Activated CD8-positive, alpha-beta memory T cell treated with anti-CD3 and anti-CD28 coated beads for 48 hours (primary cell): ENCODE measurements around the gene HOXC11.

Experiments
- DNase-seq, 3 experiments: peaks; one replicate each; pipeline ENCODE4 v3.0.0-alpha.2; 2020; ENCODE audit warnings: low read depth in 2 of 3, low spot score in 2 of 3

Gene HOXC11

GRCh38 chr12:53972722-53973235, at the start of gene HOXC11:
TSS of gene HOXC11 (plus strand) at chr12:53973126. CDS start at chr12:53973242, 116 bp downstream.
- DNase-seq = no peak

- DNase-seq = no peak
Measured at GRCh38 chr12:53924521-53925405, 48.2 kb upstream of the HOXC11 start.

GRCh38 chr12:53927220-53928029, 45.5 kb upstream of the HOXC11 start:
- no peak for DNase-seq

GRCh38 chr12:53928054-53928835, 44.7 kb upstream of the HOXC11 start:
- no peak for DNase-seq

- DNase-seq = no peak
Measured at GRCh38 chr12:53929527-53929926, 43.4 kb upstream of the HOXC11 start.

GRCh38 chr12:53930591-53931255, 42.2 kb upstream of the HOXC11 start:
- DNase-seq = no peak

GRCh38 chr12:53931844-53932581, 40.9 kb upstream of the HOXC11 start:
- no peak for DNase-seq

GRCh38 chr12:53932915-53933314, 40.0 kb upstream of the HOXC11 start:
- DNase-seq = no peak

GRCh38 chr12:53935383-53936341, 37.3 kb upstream of the HOXC11 start:
- DNase-seq = no peak

- no peak for DNase-seq
Measured at GRCh38 chr12:53937099-53937498, 35.8 kb upstream of the HOXC11 start.

- DNase-seq = no peak
Measured at GRCh38 chr12:53937596-53938325, 35.2 kb upstream of the HOXC11 start.

GRCh38 chr12:53938326-53939140, 34.4 kb upstream of the HOXC11 start, which contains the start of gene HOXC13:
TSS of gene HOXC13 (plus strand) at chr12:53938831. CDS start at chr12:53938907, 76 bp downstream.
- DNase-seq = peak in 1 of 3 experiments; percentile 14

- no peak for DNase-seq
Measured at GRCh38 chr12:53939141-53940108, 33.5 kb upstream of the HOXC11 start.

GRCh38 chr12:53940443-53941014, 32.4 kb upstream of the HOXC11 start:
- DNase-seq = no peak

- no peak for DNase-seq
Measured at GRCh38 chr12:53941187-53941586, 31.7 kb upstream of the HOXC11 start.
